Prostate gland (tissue), 2 donors: ENCODE data around the gene MTMR10. TPM values are rescaled to one million over a fixed set of nuclear protein-coding genes. Genes with fewer than 3 reads are reported as not detected.

Experiments used
- DNase-seq: peaks from one replicate; pipeline ENCODE4 v3.0.0-alpha.2; 2019; ENCODE audit warnings: low spot score
- H3K27ac ChIP-seq, 2 donors: fragments of 200-600 bp; sonication (generic); 2 replicates each; pipeline ENCODE4 v1.5.1; 2017 to 2019
- H3K27me3 ChIP-seq: fragments of 200-600 bp; sonication (generic); replicated peaks from 2 replicates; pipeline ENCODE4 v1.5.1; 2019; ENCODE audit not compliant: insufficient read depth
- H3K36me3 ChIP-seq, 2 donors: fragments of 200-600 bp; sonication (generic); 1 replicate in 1 of 2; 2 replicates in 1 of 2; pipeline versions ENCODE4 v1.5.1 to v1.8.1; 2017 to 2019
- H3K4me1 ChIP-seq: fragments of 200-600 bp; sonication (generic); replicated peaks from 2 replicates; pipeline ENCODE4 v1.5.1; 2019
- H3K4me3 ChIP-seq, 2 donors: fragments of 200-600 bp; sonication (generic); 2 replicates each; pipeline ENCODE4 v1.5.1; 2017 to 2019
- H3K9me3 ChIP-seq: fragments of 200-600 bp; sonication (generic); 2 replicates; pipeline ENCODE4 v1.5.1; 2017
- POLR2A ChIP-seq: fragments of 450-650 bp; IDR thresholded peaks from one replicate; pipeline ENCODE4 v1.6.1; 2016; ENCODE audit warnings: antibody characterized with exemption, mild to moderate bottlenecking
- POLR2AphosphoS5 ChIP-seq: sonication (generic); formaldehyde crosslinking; IDR thresholded peaks from one replicate; pipeline ENCODE4 v1.6.1; 2017; ENCODE audit warnings: antibody characterized with exemption
- WGBS: methylation state at CpG from one replicate; pipeline ENCODE4 v1.1.5; 2018; 5-methylcytosine and 5-hydroxymethylcytosine counted together
- intact Hi-C: fragments of 100-400 bp; cut with DNase I; formaldehyde crosslinking; loops from one replicate; pipeline ENCODE4 v1.14.2; 2022
- total RNA-seq, 2 donors: library from RNA; depleted of rRNA; stranded (reverse); fragments of >200 nt; gene quantifications; one replicate each; pipeline ENCODE4 v1.1.0, GENCODE V29; 2016
- TF ChIP-seq, protein P1 (sequence below), 4 experiments: fragments of 200-600 bp in 2 of 4; fragments of 450-650 bp in 2 of 4; sonication (generic) in 2 of 4; IDR thresholded peaks; 1 replicate in 3 of 4; 2 replicates in 1 of 4; pipeline ENCODE4 v1.5.1; 2016 to 2019; ENCODE audit warnings: antibody characterized with exemption in 4 of 4, mild to moderate bottlenecking in 2 of 4, moderate library complexity in 2 of 4

MTMR10 gene
- total RNA-seq, 2 donors from 2014 or later = 32.5 to 35.2 TPM

DNA sequence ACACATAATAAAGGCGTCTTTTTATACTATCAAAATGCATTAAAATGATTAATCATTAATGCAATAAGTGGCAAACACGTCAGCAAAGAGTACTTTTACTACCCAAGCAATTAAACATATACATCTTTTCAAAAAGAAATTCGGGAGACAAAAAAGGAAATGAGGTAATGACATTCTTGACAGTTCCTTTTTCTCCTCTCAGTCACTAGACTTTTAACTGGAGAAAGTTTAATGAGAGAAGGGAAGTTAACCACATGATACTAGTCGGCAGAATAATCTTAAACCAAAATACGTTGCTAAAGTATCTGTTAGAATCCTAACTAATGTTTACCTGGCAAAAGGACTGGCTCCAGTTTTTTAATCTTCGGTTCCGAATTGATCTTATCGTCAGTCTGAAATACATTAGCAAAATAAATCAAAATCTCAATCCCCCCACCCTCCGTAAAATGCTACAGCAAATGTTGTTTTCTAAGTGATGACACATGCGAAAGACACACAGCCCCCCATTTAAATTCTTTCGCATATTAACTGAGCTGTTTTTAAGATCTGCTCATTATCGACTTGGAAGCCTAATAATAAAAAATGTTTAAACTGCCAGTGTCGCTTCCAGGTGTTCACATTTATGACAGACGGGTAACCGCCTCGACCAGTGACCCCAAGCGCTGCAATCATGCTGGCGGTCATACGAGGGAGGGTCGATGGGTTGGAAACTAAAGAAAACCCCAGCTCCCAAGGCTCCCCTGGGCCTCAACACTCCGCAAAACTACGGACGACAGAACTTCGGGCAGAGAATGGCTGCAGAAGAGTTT lies 778 bp downstream of the MTMR10 start:
- 2% methylated on average over 24 of the region's 24 CpGs for WGBS
- Histone ChIP-seq H3K36me3 (no peaks in the 10 kb centered on the region), H3K27ac (peak overlapping the region; percentile 94 to 95), H3K27me3 (no peaks in the 10 kb centered on the region), H3K4me1 (no peaks in the 10 kb centered on the region), H3K4me3 (peak overlapping the region; percentile 80 to 91), H3K9me3 (no peaks in the 10 kb centered on the region)
- intact Hi-C loops = loop anchor here (5.0 kb wide), 1 partner anchor 352 kb away; no protein-coding TSS in a partner anchor
- TF ChIP-seq POLR2AphosphoS5 (no peak), POLR2A (no peak)
- TF ChIP-seq, protein P1, sequence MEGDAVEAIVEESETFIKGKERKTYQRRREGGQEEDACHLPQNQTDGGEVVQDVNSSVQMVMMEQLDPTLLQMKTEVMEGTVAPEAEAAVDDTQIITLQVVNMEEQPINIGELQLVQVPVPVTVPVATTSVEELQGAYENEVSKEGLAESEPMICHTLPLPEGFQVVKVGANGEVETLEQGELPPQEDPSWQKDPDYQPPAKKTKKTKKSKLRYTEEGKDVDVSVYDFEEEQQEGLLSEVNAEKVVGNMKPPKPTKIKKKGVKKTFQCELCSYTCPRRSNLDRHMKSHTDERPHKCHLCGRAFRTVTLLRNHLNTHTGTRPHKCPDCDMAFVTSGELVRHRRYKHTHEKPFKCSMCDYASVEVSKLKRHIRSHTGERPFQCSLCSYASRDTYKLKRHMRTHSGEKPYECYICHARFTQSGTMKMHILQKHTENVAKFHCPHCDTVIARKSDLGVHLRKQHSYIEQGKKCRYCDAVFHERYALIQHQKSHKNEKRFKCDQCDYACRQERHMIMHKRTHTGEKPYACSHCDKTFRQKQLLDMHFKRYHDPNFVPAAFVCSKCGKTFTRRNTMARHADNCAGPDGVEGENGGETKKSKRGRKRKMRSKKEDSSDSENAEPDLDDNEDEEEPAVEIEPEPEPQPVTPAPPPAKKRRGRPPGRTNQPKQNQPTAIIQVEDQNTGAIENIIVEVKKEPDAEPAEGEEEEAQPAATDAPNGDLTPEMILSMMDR (IDR thresholded peaks at IDR 0.05) = no peak
- DNase-seq = no peak

DNA sequence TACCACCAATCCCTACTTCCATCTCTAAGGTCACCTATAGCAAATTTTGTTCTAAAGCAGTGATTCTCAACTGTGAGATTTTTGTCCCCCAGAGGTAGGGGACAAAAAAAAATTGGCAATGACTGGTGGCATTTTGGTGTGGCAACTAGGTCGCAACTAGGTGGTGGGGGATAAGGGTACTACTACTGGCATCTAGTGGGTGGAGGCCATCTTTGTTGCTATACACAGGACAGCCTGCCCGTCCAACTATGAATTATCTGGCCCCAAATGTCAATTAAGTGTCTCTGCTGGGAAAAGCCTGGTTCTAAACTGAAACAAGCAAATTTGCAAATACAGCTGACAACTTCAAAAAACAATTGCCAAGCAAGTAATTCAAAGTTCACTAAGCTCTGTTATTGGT lies 1.4 kb downstream of the MTMR10 start:
- TF ChIP-seq POLR2A = no peak
- TF ChIP-seq POLR2AphosphoS5 = no peak
- TF ChIP-seq, protein P1 (IDR thresholded peaks at IDR 0.05) = no peak
- peak overlapping the region in 1 of 2 donors; percentile 95 for H3K27ac ChIP-seq
- no peaks in the 10 kb centered on the region for H3K4me1 ChIP-seq
- H3K4me3 ChIP-seq = peak overlapping the region; percentile 80 to 91
- no peak for DNase-seq
- H3K9me3 ChIP-seq = no peaks in the 10 kb centered on the region
- WGBS = 53% methylated on average over 2 of the region's 2 CpGs
- H3K36me3 ChIP-seq = no peaks in the 10 kb centered on the region
- intact Hi-C loops = loop anchor here (5.0 kb wide), 1 partner anchor 352 kb away; no protein-coding TSS in a partner anchor
- no peaks in the 10 kb centered on the region for H3K27me3 ChIP-seq

DNA sequence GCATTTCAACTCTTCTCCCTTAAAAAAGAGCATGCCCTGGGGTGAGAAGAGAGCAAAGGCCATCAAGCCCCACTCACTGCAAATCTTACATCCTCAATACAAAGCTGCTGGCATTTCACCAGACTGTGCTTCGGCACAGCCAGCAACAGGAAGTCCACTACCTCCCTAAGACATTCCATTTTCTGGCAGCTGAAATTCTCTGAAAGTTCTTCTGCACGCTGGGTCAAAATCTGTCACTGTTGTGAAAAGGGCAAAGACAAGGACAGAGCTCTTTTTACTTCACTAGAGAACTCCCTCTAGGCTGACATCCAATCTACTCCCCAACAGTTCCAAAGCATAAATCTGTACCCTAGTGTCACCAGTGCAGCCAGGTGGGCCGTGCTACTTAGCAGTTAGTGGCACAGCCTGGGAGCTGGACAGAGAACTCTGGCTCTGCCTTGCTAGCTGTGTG lies 6.3 kb downstream of the MTMR10 start:
- DNase-seq = peak; percentile 25
- WGBS = 13% methylated on average over 3 of the region's 3 CpGs
- no peaks in the 10 kb centered on the region for H3K4me1 ChIP-seq
- H3K27ac ChIP-seq = peak overlapping the region; percentile 54 to 59
- no peaks in the 10 kb centered on the region for H3K9me3 ChIP-seq
- H3K27me3 ChIP-seq = no peaks in the 10 kb centered on the region
- no peak for TF ChIP-seq POLR2AphosphoS5
- TF ChIP-seq POLR2A = no peak
- TF ChIP-seq, protein P1 (IDR thresholded peaks at IDR 0.05) = no peak
- H3K36me3 ChIP-seq = no peaks in the 10 kb centered on the region
- intact Hi-C loops = loop anchor here (10.0 kb wide), 2 partner anchors 60 to 140 kb away; no protein-coding TSS in a partner anchor
- no peak overlapping the region for H3K4me3 ChIP-seq

GRCh38 chr15:30984542-30984941 lies 6.9 kb downstream of the MTMR10 start:
- Histone ChIP-seq H3K4me3 (peak overlapping the region in 1 of 2 donors; percentile 18), H3K27ac (peak overlapping the region; percentile 54 to 59), H3K9me3 (no peaks in the 10 kb centered on the region), H3K36me3 (no peaks in the 10 kb centered on the region), H3K4me1 (no peaks in the 10 kb centered on the region), H3K27me3 (no peaks in the 10 kb centered on the region)
- TF ChIP-seq, protein P1 (IDR thresholded peaks at IDR 0.05) = no peak
- TF ChIP-seq POLR2A (no peak), POLR2AphosphoS5 (no peak)
- peak; percentile 9 for DNase-seq
- intact Hi-C loops = loop anchor here (10.0 kb wide), 2 partner anchors 60 to 140 kb away; no protein-coding TSS in a partner anchor
- 13% methylated on average over 6 of the region's 6 CpGs for WGBS
